CD4-positive, alpha-beta T cell (primary cell): ENCODE measurements around the gene TRIM64. TPM values are rescaled to one million over a fixed set of nuclear protein-coding genes. Genes with fewer than 3 reads are reported as not detected.
"Not testable (repeated sequence)": the region's sequence is repeated elsewhere in the genome, so short reads cannot be mapped to it uniquely, and the experiment has no call there.

Experiments used
- ATAC-seq: fragments of 200-7000 bp; cut with Tn5 transposase; one replicate; pipeline ENCODE4 v1.10.0; 2022; ENCODE audit warnings: mild to moderate bottlenecking; ENCODE audit not compliant: poor library complexity
- CTCF ChIA-PET: fragments of 350-600 bp; sonication (Branson Sonifier 250); formaldehyde crosslinking; loops from one replicate; lab custom pipeline; 2021; ENCODE audit warnings: antibody characterized with exemption, inconsistent platforms; lab: Charles Lee
- POLR2A ChIA-PET: fragments of 350-600 bp; sonication (Branson Sonifier 250); formaldehyde crosslinking; loops from one replicate; lab custom pipeline; 2021; ENCODE audit warnings: antibody characterized with exemption, inconsistent platforms; lab: Charles Lee
- DNase-seq, 14 experiments: peaks; one replicate each; pipeline ENCODE4 v3.0.0-alpha.2; 2013 to 2020; ENCODE audit warnings: mixed read lengths in 2 of 14
- H3K27ac ChIP-seq, 2 donors: one replicate each; pipeline versions ENCODE4 v1.5.1 to v1.7.0; 2013; ENCODE audit warnings: low read length in 2 of 2, low read depth in 1 of 2, mild to moderate bottlenecking in 1 of 2
- H3K27me3 ChIP-seq, 2 experiments: 1 replicate in 1 of 2; 2 replicates in 1 of 2; pipeline versions ENCODE4 v1.6.1 to v1.7.0; 2013; ENCODE audit warnings: low read length in 2 of 2, control low read depth in 1 of 2, mild to moderate bottlenecking in 1 of 2, moderate library complexity in 1 of 2; ENCODE audit not compliant: insufficient read depth in 2 of 2, control insufficient read depth in 1 of 2
- H3K36me3 ChIP-seq: one replicate; pipeline ENCODE4 v1.6.1; 2013; ENCODE audit warnings: low read length, control low read depth; ENCODE audit not compliant: insufficient read depth
- H3K4me1 ChIP-seq: one replicate; pipeline ENCODE4 v1.6.1; 2013; ENCODE audit warnings: low read length, control low read depth; ENCODE audit not compliant: insufficient read depth
- H3K4me3 ChIP-seq: one replicate; pipeline ENCODE4 v1.5.1; 2013; ENCODE audit warnings: mild to moderate bottlenecking, low read length, moderate library complexity
- H3K9me3 ChIP-seq, 2 experiments: 1 replicate in 1 of 2; 2 replicates in 1 of 2; pipeline versions ENCODE4 v1.6.1 to v1.7.0; 2013; ENCODE audit warnings: low read length in 2 of 2, mild to moderate bottlenecking in 2 of 2, control low read depth in 1 of 2, moderate library complexity in 1 of 2; ENCODE audit not compliant: control insufficient read depth in 1 of 2, insufficient read depth in 1 of 2
- H3K27ac Mint-ChIP-seq: one replicate; pipeline ENCODE4 v1.8.0; 2020; ENCODE audit warnings: mixed read lengths
- H3K27me3 Mint-ChIP-seq: one replicate; pipeline ENCODE4 v1.8.0; 2021; ENCODE audit warnings: mixed read lengths
- H3K36me3 Mint-ChIP-seq: one replicate; pipeline ENCODE4 v1.8.0; 2021; ENCODE audit warnings: low read depth, mixed read lengths
- H3K4me1 Mint-ChIP-seq: one replicate; pipeline ENCODE4 v1.8.0; 2021; ENCODE audit warnings: low read depth, mixed read lengths
- H3K4me3 Mint-ChIP-seq: one replicate; pipeline ENCODE4 v1.8.0; 2020; ENCODE audit warnings: mild to moderate bottlenecking, mixed read lengths
- H3K9me3 Mint-ChIP-seq: one replicate; pipeline ENCODE4 v1.8.0; 2020; ENCODE audit warnings: mixed read lengths
- CTCF ChIP-seq: fragments of 200-600 bp; IDR thresholded peaks from one replicate; pipeline ENCODE4 v1.8.0; 2022; ENCODE audit warnings: antibody characterized with exemption, mild to moderate bottlenecking
- intact Hi-C, 2 experiments: fragments of 100-400 bp; cut with DNase I in 1 of 2; cut with micrococcal nuclease in 1 of 2; formaldehyde crosslinking; loops; one replicate each; pipeline versions ENCODE4 v1.15.1 to v1.9.0; 2023 to 2025; cut with DNase I, micrococcal nuclease
- polyA plus RNA-seq, 2 donors: library from polyadenylated mRNA; unstranded; fragments of 120-200 nt; gene quantifications; one replicate each; pipeline ENCODE4 v1.2.1, GENCODE V29; 2013
- total RNA-seq, 174 experiments: library from RNA in 2 of 174; stranded (reverse) in 2 of 174; gene quantifications; one replicate each; pipeline ENCODE4 v1.2.3 and lab custom pipeline; 2021 to 2026

The TRIM64 gene
- not detected for total RNA-seq
- not detected for polyA plus RNA-seq (2013, experiment 1 of 2)
- not detected for polyA plus RNA-seq (2013, experiment 2 of 2)
- 0 to 0.19 (median 0) reads per million in 172 experiments for total RNA-seq (lab: John Stamatoyannopoulos, UW)

- H3K27ac Mint-ChIP-seq, H3K27me3 Mint-ChIP-seq, H3K4me1 Mint-ChIP-seq, ATAC-seq, intact Hi-C loops, POLR2A ChIA-PET, H3K9me3 ChIP-seq, H3K4me3 Mint-ChIP-seq, H3K27me3 ChIP-seq, H3K4me1 ChIP-seq, H3K27ac ChIP-seq, H3K9me3 Mint-ChIP-seq, DNase-seq, H3K36me3 Mint-ChIP-seq, CTCF ChIA-PET, H3K36me3 ChIP-seq, H3K4me3 ChIP-seq: not testable (repeated sequence)
Measured at GRCh38 chr11:89965737-89966136, at the start of gene TRIM64. TRIM64 (plus strand) TSS chr11:89966037; CDS start chr11:89968504, 2,467 bp downstream.

GRCh38 chr11:89922195-89922660 lies 43.6 kb upstream of the TRIM64 start, which contains the start of gene TRIM49D1:
TRIM49D1 (minus strand) TSS chr11:89922245; CDS start chr11:89917710, 4,535 bp downstream.
- Histone ChIP-seq H3K4me3 (no peak within 1 kb of the TSS), H3K9me3 (no peaks in the 10 kb centered on the region), H3K27ac (no peak within 1 kb of the TSS), H3K27me3 (no peaks in the 10 kb centered on the region), H3K36me3 (no peaks in the 10 kb centered on the region), H3K4me1 (no peaks in the 10 kb centered on the region)
- ChIA-PET CTCF (no interaction called here), POLR2A (no interaction called here)
- Mint-ChIP-seq H3K9me3 (no peaks in the 10 kb centered on the region), H3K27ac (no peak within 1 kb of the TSS), H3K36me3 (no peaks in the 10 kb centered on the region), H3K4me3 (no peak within 1 kb of the TSS), H3K4me1 (no peaks in the 10 kb centered on the region), H3K27me3 (no peaks in the 10 kb centered on the region)
- DNase-seq (no peak), ATAC-seq (no peak)
- intact Hi-C loops, result no loop called here
- no peak for TF ChIP-seq CTCF

DNA sequence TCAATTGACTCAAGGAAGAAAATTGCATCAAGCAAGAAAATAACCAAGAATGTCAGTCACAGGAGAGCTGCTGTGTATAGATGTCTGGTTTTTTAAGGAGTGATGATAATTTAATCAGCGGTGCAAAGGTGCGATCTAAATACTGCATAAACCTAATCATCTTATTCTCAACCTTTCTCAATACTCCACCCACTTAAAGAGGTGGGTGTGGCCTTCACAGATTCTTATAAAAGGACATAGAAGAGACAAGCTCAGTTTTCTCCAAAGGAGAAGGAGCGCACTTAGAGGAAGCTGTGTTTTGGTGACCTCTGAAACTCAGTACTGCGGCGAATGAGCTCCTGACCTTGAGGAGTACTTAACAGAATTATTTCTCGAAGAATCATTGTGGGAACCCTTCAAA lies 42.1 kb upstream of the TRIM64 start, which contains the start of gene TRIM49D2:
Gene TRIM49D2 (plus strand): TSS at position 301 of the 400 bp plus-strand sequence. CDS start 2,698 bp downstream, outside the sequence.
- H3K4me1 Mint-ChIP-seq, H3K36me3 ChIP-seq, H3K36me3 Mint-ChIP-seq, H3K4me1 ChIP-seq, H3K9me3 ChIP-seq, H3K4me3 ChIP-seq, H3K27ac ChIP-seq, H3K9me3 Mint-ChIP-seq, H3K4me3 Mint-ChIP-seq, intact Hi-C loops, DNase-seq, H3K27me3 Mint-ChIP-seq, H3K27ac Mint-ChIP-seq, CTCF ChIA-PET, H3K27me3 ChIP-seq, ATAC-seq, POLR2A ChIA-PET: not testable (repeated sequence)

DNA sequence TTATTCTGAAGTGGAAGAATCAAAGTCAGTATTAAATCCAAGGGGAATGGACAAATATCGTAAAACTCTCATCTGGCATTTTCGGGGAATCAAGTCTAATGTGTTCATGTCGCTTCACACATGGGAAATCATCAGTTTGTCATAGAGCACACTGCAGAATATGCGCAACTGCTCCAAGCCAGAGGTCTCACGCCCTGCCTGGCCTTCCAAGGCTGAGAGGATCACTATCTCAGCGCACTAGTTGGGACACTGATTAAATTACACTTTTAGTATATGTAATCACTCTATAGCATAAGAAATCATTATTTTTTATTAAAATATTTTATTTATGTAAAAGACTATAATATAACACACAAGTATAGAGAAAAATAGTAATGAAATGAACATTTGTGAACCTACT lies 5.0 kb upstream of the TRIM64 start:
- intact Hi-C loops, H3K4me1 ChIP-seq, H3K27me3 ChIP-seq, H3K4me3 Mint-ChIP-seq, POLR2A ChIA-PET, H3K27me3 Mint-ChIP-seq, H3K36me3 Mint-ChIP-seq, H3K36me3 ChIP-seq, ATAC-seq, H3K4me3 ChIP-seq, H3K9me3 Mint-ChIP-seq, H3K4me1 Mint-ChIP-seq, H3K27ac ChIP-seq, CTCF ChIA-PET, H3K9me3 ChIP-seq, DNase-seq, H3K27ac Mint-ChIP-seq: not testable (repeated sequence)

Other genes with a start within 250 kb of the TRIM64 start
- not detected for gene TRIM49, start 157.5 kb upstream of the TRIM64 start, total RNA-seq
- not detected for gene TRIM64B, start 87.5 kb upstream of the TRIM64 start, total RNA-seq
- not detected for gene TRIM49D1, start 43.8 kb upstream of the TRIM64 start, total RNA-seq
- not detected for gene TRIM49D2, start 42.0 kb upstream of the TRIM64 start, total RNA-seq
- gene TRIM49C, start 65.1 kb downstream of the TRIM64 start, total RNA-seq, result not detected
- gene UBTFL1, start 119.9 kb downstream of the TRIM64 start, total RNA-seq, result not detected
- gene NAALAD2, start 168.6 kb downstream of the TRIM64 start, total RNA-seq, result not detected